ENCODE data around the gene PAAF1.

DNA sequence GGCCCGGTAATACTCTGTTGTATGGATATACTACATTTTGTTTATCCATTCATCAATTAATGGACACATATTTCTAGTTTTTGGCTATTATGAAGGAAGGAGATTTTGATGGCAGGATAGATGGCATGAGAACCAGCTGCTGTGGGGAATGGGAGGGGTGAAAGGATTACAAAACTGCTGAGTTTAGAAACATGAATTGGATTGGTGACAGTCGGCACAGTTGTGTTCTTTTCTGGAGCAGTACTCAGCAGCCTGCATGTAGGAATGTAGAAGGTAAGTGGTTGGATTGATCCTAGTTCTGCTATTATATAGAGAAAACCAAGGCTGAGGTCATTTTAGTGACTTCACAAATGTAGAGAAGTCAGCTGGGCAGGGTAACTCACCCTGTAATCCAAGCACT is 7.1 kb downstream of the PAAF1 start:
- no peak for TF ChIP-seq POLR2AphosphoS5 (IDR thresholded peaks at IDR 0.05)
- TF ChIP-seq, protein P1, sequence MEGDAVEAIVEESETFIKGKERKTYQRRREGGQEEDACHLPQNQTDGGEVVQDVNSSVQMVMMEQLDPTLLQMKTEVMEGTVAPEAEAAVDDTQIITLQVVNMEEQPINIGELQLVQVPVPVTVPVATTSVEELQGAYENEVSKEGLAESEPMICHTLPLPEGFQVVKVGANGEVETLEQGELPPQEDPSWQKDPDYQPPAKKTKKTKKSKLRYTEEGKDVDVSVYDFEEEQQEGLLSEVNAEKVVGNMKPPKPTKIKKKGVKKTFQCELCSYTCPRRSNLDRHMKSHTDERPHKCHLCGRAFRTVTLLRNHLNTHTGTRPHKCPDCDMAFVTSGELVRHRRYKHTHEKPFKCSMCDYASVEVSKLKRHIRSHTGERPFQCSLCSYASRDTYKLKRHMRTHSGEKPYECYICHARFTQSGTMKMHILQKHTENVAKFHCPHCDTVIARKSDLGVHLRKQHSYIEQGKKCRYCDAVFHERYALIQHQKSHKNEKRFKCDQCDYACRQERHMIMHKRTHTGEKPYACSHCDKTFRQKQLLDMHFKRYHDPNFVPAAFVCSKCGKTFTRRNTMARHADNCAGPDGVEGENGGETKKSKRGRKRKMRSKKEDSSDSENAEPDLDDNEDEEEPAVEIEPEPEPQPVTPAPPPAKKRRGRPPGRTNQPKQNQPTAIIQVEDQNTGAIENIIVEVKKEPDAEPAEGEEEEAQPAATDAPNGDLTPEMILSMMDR (IDR thresholded peaks at IDR 0.05), result no peak
- no peak for TF ChIP-seq POLR2A (IDR thresholded peaks at IDR 0.05)

All from transverse colon (tissue), 4 donors.